Esophagus squamous epithelium (tissue), 5 donors: ENCODE measurements around the gene ARL4C. TPM values are rescaled to one million over a fixed set of nuclear protein-coding genes. Genes with fewer than 3 reads are reported as not detected.

ENCODE experiments used
- DNase-seq: peaks from one replicate; lab custom pipeline; 2025; lab: John Stamatoyannopoulos, UW
- H3K27ac ChIP-seq, 4 donors: fragments of 200-600 bp; sonication (generic); one replicate each; pipeline ENCODE4 v1.5.1; 2016 to 2019; ENCODE audit warnings: mild to moderate bottlenecking in 1 of 4
- H3K27me3 ChIP-seq, 4 donors: fragments of 200-600 bp; sonication (generic); 1 replicate in 3 of 4; 2 replicates in 1 of 4; pipeline versions ENCODE4 v1.5.1 to v1.6.0; 2017 to 2021; ENCODE audit warnings: antibody characterized with exemption in 1 of 4
- H3K36me3 ChIP-seq, 3 donors: fragments of 200-600 bp; sonication (generic); one replicate each; pipeline ENCODE4 v1.5.1; 2016 to 2019
- H3K4me1 ChIP-seq, 3 donors: fragments of 200-600 bp; sonication (generic); one replicate each; pipeline ENCODE4 v1.5.1; 2017 to 2019
- H3K4me3 ChIP-seq, 4 donors: fragments of 200-600 bp; sonication (generic); 1 replicate in 3 of 4; 2 replicates in 1 of 4; pipeline ENCODE4 v1.5.1; 2016 to 2019; ENCODE audit warnings: mild to moderate bottlenecking in 2 of 4, moderate library complexity in 1 of 4
- H3K9me3 ChIP-seq, 3 donors: fragments of 200-600 bp; sonication (generic); one replicate each; pipeline ENCODE4 v1.5.1; 2016 to 2019
- CTCF ChIP-seq, 6 experiments: fragments of 450-650 bp in 4 of 6; fragments of 200-600 bp in 2 of 6; sonication (generic) in 2 of 6; IDR thresholded peaks; one replicate each; pipeline ENCODE4 v1.5.1; 2016 to 2019; ENCODE audit warnings: antibody characterized with exemption in 6 of 6, mild to moderate bottlenecking in 4 of 6, moderate library complexity in 4 of 6
- POLR2A ChIP-seq, 4 donors: fragments of 450-650 bp; IDR thresholded peaks; one replicate each; pipeline ENCODE4 v1.6.1; 2017; ENCODE audit warnings: antibody characterized with exemption in 4 of 4, mild to moderate bottlenecking in 4 of 4, moderate library complexity in 3 of 4
- WGBS, 2 donors: methylation state at CpG; one replicate each; pipeline ENCODE4 v1.1.5; 2018; 5-methylcytosine and 5-hydroxymethylcytosine counted together
- intact Hi-C: fragments of 100-400 bp; cut with DNase I; formaldehyde crosslinking; loops from one replicate; pipeline ENCODE4 v1.15.0; 2022
- total RNA-seq, 4 donors: library from RNA; depleted of rRNA; stranded (reverse); fragments of >200 nt; gene quantifications; one replicate each; pipeline ENCODE4 v1.1.0, GENCODE V29; 2016
- donor health status: DM: yes; HTN: yes; CAD: no.

The ARL4C gene
- total RNA-seq, 4 donors from 2014 or later, result 11.2 to 27.1 (median 20.0) TPM

GRCh38 chr2:234476766-234477165 lies 20.1 kb downstream of the ARL4C start:
- H3K27ac ChIP-seq, result no peak overlapping the region
- H3K27me3 ChIP-seq, result no peaks in the 10 kb centered on the region
- no peak overlapping the region for H3K4me3 ChIP-seq
- no peaks in the 10 kb centered on the region for H3K9me3 ChIP-seq
- WGBS, 2 donors, result 59 to 77% methylated on average over 7 of the region's 7 CpGs
- no peak for TF ChIP-seq POLR2A (IDR thresholded peaks at IDR 0.05)
- no peak for TF ChIP-seq CTCF (IDR thresholded peaks at IDR 0.05)
- peaks cover 0 to 25% (median 0%) of the 10 kb centered on the region in 3 donors for H3K4me1 ChIP-seq
- no peak for DNase-seq
- intact Hi-C loops, result no loop called here
- H3K36me3 ChIP-seq, result no peaks in the 10 kb centered on the region

- no peaks in the 10 kb centered on the region for H3K27me3 ChIP-seq
- no peak for DNase-seq
- peaks cover 0 to 34% (median 0%) of the 10 kb centered on the region in 3 donors for H3K4me1 ChIP-seq
- H3K36me3 ChIP-seq, result no peaks in the 10 kb centered on the region
- no peak for TF ChIP-seq CTCF (IDR thresholded peaks at IDR 0.05)
- no peak for TF ChIP-seq POLR2A (IDR thresholded peaks at IDR 0.05)
- no peak overlapping the region for H3K27ac ChIP-seq
- H3K9me3 ChIP-seq, result no peaks in the 10 kb centered on the region
- H3K4me3 ChIP-seq, result no peak overlapping the region
- intact Hi-C loops, result no loop called here
- 96 to 100% methylated on average over 3 of the region's 3 CpGs for WGBS, 2 donors
Observed at GRCh38 chr2:234474654-234475053, 22.2 kb downstream of the ARL4C start.

GRCh38 chr2:234472155-234472554 lies 24.7 kb downstream of the ARL4C start:
- H3K4me3 ChIP-seq, result no peak overlapping the region
- no peaks in the 10 kb centered on the region for H3K36me3 ChIP-seq
- DNase-seq, result no peak
- H3K4me1 ChIP-seq, result peaks cover 6 to 40% (median 6%) of the 10 kb centered on the region in 3 donors
- no peak for TF ChIP-seq POLR2A (IDR thresholded peaks at IDR 0.05)
- TF ChIP-seq CTCF (IDR thresholded peaks at IDR 0.05), result no peak
- H3K9me3 ChIP-seq, result no peaks in the 10 kb centered on the region
- intact Hi-C loops, result no loop called here
- no peak overlapping the region for H3K27ac ChIP-seq
- H3K27me3 ChIP-seq, result no peaks in the 10 kb centered on the region

- no peaks in the 10 kb centered on the region for H3K36me3 ChIP-seq
- no peaks in the 10 kb centered on the region for H3K27me3 ChIP-seq
- no peak for DNase-seq
- peak overlapping the region in 2 of 4 donors; percentile 63 to 76 for H3K27ac ChIP-seq
- H3K4me3 ChIP-seq, result no peak overlapping the region
- H3K4me1 ChIP-seq, result peaks cover 6 to 32% (median 6%) of the 10 kb centered on the region in 3 donors
- TF ChIP-seq CTCF (IDR thresholded peaks at IDR 0.05) (no peak), POLR2A (IDR thresholded peaks at IDR 0.05) (no peak)
- WGBS, 2 donors, result 82 to 86% methylated on average over 4 of the region's 4 CpGs
- intact Hi-C loops, result no loop called here
- H3K9me3 ChIP-seq, result no peaks in the 10 kb centered on the region
Observed at GRCh38 chr2:234469972-234470371, 26.9 kb downstream of the ARL4C start.

- H3K27me3 ChIP-seq, result no peaks in the 10 kb centered on the region
- no peak overlapping the region for H3K4me3 ChIP-seq
- H3K9me3 ChIP-seq, result no peaks in the 10 kb centered on the region
- peak overlapping the region in 3 of 4 donors; percentile 4 to 76 (median 63) for H3K27ac ChIP-seq
- TF ChIP-seq CTCF (IDR thresholded peaks at IDR 0.05), result no peak
- TF ChIP-seq POLR2A (IDR thresholded peaks at IDR 0.05), result no peak
- 37 to 59% methylated on average over 7 of the region's 7 CpGs for WGBS, 2 donors
- H3K36me3 ChIP-seq, result no peaks in the 10 kb centered on the region
- intact Hi-C loops, result no loop called here
- peaks cover 6 to 39% (median 6%) of the 10 kb centered on the region in 3 donors for H3K4me1 ChIP-seq
- no peak for DNase-seq
Observed at GRCh38 chr2:234469251-234469845, 27.5 kb downstream of the ARL4C start.
